WTC11 (cell line): ENCODE data around the gene CAP1. TPM values are rescaled to one million over a fixed set of nuclear protein-coding genes. Genes with fewer than 3 reads are reported as not detected.

Experiments used
- ATAC-seq: fragments of 200-7000 bp; cut with Tn5 transposase; 2 replicates; pipeline ENCODE4 v1.10.0; 2021; ENCODE audit warnings: mild to moderate bottlenecking, moderate library complexity
- CTCF ChIA-PET: fragments of 300-600 bp; sonication (Branson Sonifier 250); formaldehyde crosslinking; loops from one replicate; lab custom pipeline; 2021; ENCODE audit warnings: antibody characterized with exemption; lab: Charles Lee
- POLR2A ChIA-PET: fragments of 350-600 bp; sonication (Branson Sonifier 250); formaldehyde crosslinking; loops from one replicate; lab custom pipeline; 2021; ENCODE audit warnings: antibody characterized with exemption; lab: Charles Lee
- DNase-seq: peaks from one replicate; pipeline ENCODE4 v3.0.0; 2021; ENCODE audit warnings: low spot score
- H3K27ac Mint-ChIP-seq: 2 replicates; pipeline ENCODE4 v1.8.0; 2021; ENCODE audit warnings: mixed read lengths
- H3K27me3 Mint-ChIP-seq: 2 replicates; pipeline ENCODE4 v1.8.0; 2021; ENCODE audit warnings: low read depth, mild to moderate bottlenecking, moderate library complexity, mixed read lengths
- H3K36me3 Mint-ChIP-seq: 2 replicates; pipeline ENCODE4 v1.8.0; 2021; ENCODE audit warnings: mixed read lengths
- H3K4me1 Mint-ChIP-seq: 2 replicates; pipeline ENCODE4 v1.8.0; 2022; ENCODE audit warnings: mixed read lengths
- H3K4me3 Mint-ChIP-seq: 2 replicates; pipeline ENCODE4 v1.8.0; 2021; ENCODE audit warnings: mild to moderate bottlenecking, moderate library complexity, mixed read lengths
- H3K9me3 Mint-ChIP-seq: 2 replicates; pipeline ENCODE4 v1.8.0; 2021; ENCODE audit warnings: mixed read lengths
- ATF6 ChIP-seq: sonication (generic); formaldehyde crosslinking; IDR thresholded peaks from 2 replicates; pipeline ENCODE4 v1.8.1; 2023; ENCODE audit warnings: mild to moderate bottlenecking, missing genetic modification reagents
- E2F1 ChIP-seq: sonication (generic); formaldehyde crosslinking; IDR thresholded peaks from 2 replicates; pipeline ENCODE4 v1.8.0; 2022; ENCODE audit warnings: mild to moderate bottlenecking, missing genetic modification reagents
- GRHL2 ChIP-seq: fragments of 250-450 bp; sonication (Bioruptor Pico); IDR thresholded peaks from 2 replicates; pipeline ENCODE4 v1.8.0; 2022; ENCODE audit warnings: mild to moderate bottlenecking, moderate library complexity; ENCODE audit not compliant: insufficient replicate concordance, severe bottlenecking
- IRF2 ChIP-seq: sonication (generic); formaldehyde crosslinking; IDR thresholded peaks from 2 replicates; pipeline ENCODE4 v1.8.0; 2022; ENCODE audit warnings: low read depth, missing genetic modification reagents, borderline replicate concordance
- MAX ChIP-seq: sonication (generic); formaldehyde crosslinking; IDR thresholded peaks from 2 replicates; pipeline ENCODE4 v1.8.0; 2022; ENCODE audit warnings: mild to moderate bottlenecking, missing genetic modification reagents
- MYBL2 ChIP-seq: sonication (generic); formaldehyde crosslinking; IDR thresholded peaks from 2 replicates; pipeline ENCODE4 v1.8.1; 2023; ENCODE audit warnings: mild to moderate bottlenecking, moderate library complexity, missing genetic modification reagents
- NR2C2 ChIP-seq: sonication (generic); formaldehyde crosslinking; IDR thresholded peaks from 2 replicates; pipeline ENCODE4 v1.8.0; 2022; ENCODE audit warnings: mild to moderate bottlenecking, missing genetic modification reagents
- NR3C1 ChIP-seq: sonication (generic); formaldehyde crosslinking; conservative IDR thresholded peaks from 2 replicates; pipeline ENCODE4 v1.8.1; 2023; ENCODE audit warnings: low read depth, mild to moderate bottlenecking, missing genetic modification reagents
- PRRX2 ChIP-seq: fragments of 250-450 bp; sonication (Bioruptor Pico); IDR thresholded peaks from 2 replicates; pipeline ENCODE4 v1.8.0; 2021; ENCODE audit warnings: mild to moderate bottlenecking
- SP1 ChIP-seq: sonication (generic); formaldehyde crosslinking; conservative IDR thresholded peaks from 2 replicates; pipeline ENCODE4 v1.8.1; 2022; ENCODE audit warnings: missing genetic modification reagents
- TEAD4 ChIP-seq: sonication (generic); formaldehyde crosslinking; IDR thresholded peaks from 2 replicates; pipeline ENCODE4 v1.8.0; 2022; ENCODE audit warnings: mild to moderate bottlenecking, missing genetic modification reagents
- ZNF396 ChIP-seq: fragments of 250-450 bp; sonication (Bioruptor Pico); IDR thresholded peaks from 2 replicates; pipeline ENCODE4 v1.8.0; 2021; ENCODE audit warnings: mild to moderate bottlenecking, moderate library complexity, borderline replicate concordance
- total RNA-seq: library from RNA; stranded (reverse); gene quantifications from 3 replicates; pipeline ENCODE4 v1.2.3, GENCODE V29; 2021
- TF ChIP-seq, protein P1 (sequence below): sonication (generic); formaldehyde crosslinking; IDR thresholded peaks from 2 replicates; pipeline ENCODE4 v1.8.1; 2022; ENCODE audit warnings: low read depth, mild to moderate bottlenecking, moderate library complexity, missing genetic modification reagents, borderline replicate concordance
- TF ChIP-seq, protein P2 (sequence below): fragments of 250-450 bp; sonication (Bioruptor Pico); IDR thresholded peaks from 2 replicates; pipeline ENCODE4 v1.9.0; 2021; ENCODE audit warnings: mild to moderate bottlenecking

The CAP1 gene
- total RNA-seq, 1 experiment from 2014 or later = 304 TPM

- no peak for TF ChIP-seq NR3C1
Measured at GRCh38 chr1:40092241-40092640, 51.7 kb downstream of the CAP1 start (continued).

GRCh38 chr1:40092706-40093639 lies 52.4 kb downstream of the CAP1 start:
- CTCF ChIA-PET = interaction anchor here (1.8 kb wide), 1 partner anchor 246 kb away, joined by 4 read pairs; no protein-coding TSS in a partner anchor
- no peak for ATAC-seq
- peaks cover 9% of the 10 kb centered on the region for H3K27me3 Mint-ChIP-seq

GRCh38 chr1:40094466-40095110 lies 54.1 kb downstream of the CAP1 start:
- H3K27ac Mint-ChIP-seq = no peak overlapping the region
- CTCF ChIA-PET = interaction anchor here (1.4 to 1.8 kb wide), 2 partner anchors 221 to 244 kb away, joined by 4 read pairs; no protein-coding TSS in a partner anchor
- H3K4me3 Mint-ChIP-seq = no peak overlapping the region

More at GRCh38 chr1:40092706-40093639, 52.4 kb downstream of the CAP1 start:
- no peak overlapping the region for H3K4me3 Mint-ChIP-seq
- DNase-seq = no peak
- no peaks in the 10 kb centered on the region for H3K9me3 Mint-ChIP-seq
- TF ChIP-seq MYBL2 (CRISPR knock-in tag) (no peak), TEAD4 (CRISPR knock-in tag) (no peak), GRHL2 (no peak)
- no peak overlapping the region for H3K27ac Mint-ChIP-seq
- POLR2A ChIA-PET = interaction anchor here (0.7 kb wide), 1 partner anchor 220 kb away, joined by 4 read pairs; no protein-coding TSS in a partner anchor
- H3K4me1 Mint-ChIP-seq = peaks cover 18% of the 10 kb centered on the region
- H3K36me3 Mint-ChIP-seq = peaks cover 30% of the 10 kb centered on the region

More at GRCh38 chr1:40094466-40095110, 54.1 kb downstream of the CAP1 start:
- DNase-seq = no peak
- ATAC-seq = no peak
- Mint-ChIP-seq H3K9me3 (no peaks in the 10 kb centered on the region), H3K27me3 (peaks cover 17% of the 10 kb centered on the region), H3K36me3 (peaks cover 20% of the 10 kb centered on the region), H3K4me1 (peaks cover 18% of the 10 kb centered on the region)
- TF ChIP-seq, protein P1, sequence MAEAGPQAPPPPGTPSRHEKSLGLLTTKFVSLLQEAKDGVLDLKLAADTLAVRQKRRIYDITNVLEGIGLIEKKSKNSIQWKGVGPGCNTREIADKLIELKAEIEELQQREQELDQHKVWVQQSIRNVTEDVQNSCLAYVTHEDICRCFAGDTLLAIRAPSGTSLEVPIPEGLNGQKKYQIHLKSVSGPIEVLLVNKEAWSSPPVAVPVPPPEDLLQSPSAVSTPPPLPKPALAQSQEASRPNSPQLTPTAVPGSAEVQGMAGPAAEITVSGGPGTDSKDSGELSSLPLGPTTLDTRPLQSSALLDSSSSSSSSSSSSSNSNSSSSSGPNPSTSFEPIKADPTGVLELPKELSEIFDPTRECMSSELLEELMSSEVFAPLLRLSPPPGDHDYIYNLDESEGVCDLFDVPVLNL (CRISPR knock-in tag) = no peak
- TF ChIP-seq TEAD4 (CRISPR knock-in tag) (no peak), ATF6 (CRISPR knock-in tag) (no peak), PRRX2 (no peak), ZNF396 (no peak), IRF2 (CRISPR knock-in tag) (no peak), NR2C2 (no peak), E2F1 (CRISPR knock-in tag) (no peak), SP1 (CRISPR knock-in tag) (no peak), MAX (CRISPR knock-in tag) (no peak)
- TF ChIP-seq, protein P2, sequence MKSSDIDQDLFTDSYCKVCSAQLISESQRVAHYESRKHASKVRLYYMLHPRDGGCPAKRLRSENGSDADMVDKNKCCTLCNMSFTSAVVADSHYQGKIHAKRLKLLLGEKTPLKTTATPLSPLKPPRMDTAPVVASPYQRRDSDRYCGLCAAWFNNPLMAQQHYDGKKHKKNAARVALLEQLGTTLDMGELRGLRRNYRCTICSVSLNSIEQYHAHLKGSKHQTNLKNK = no peak
- POLR2A ChIA-PET = no interaction called here
